Fibroblast of villous mesenchyme (primary cell): Measurements from ENCODE around the gene PCDHGA1. TPM values are rescaled to one million over a fixed set of nuclear protein-coding genes. Genes with fewer than 3 reads are reported as not detected.
"Not testable (repeated sequence)": the region's sequence is repeated elsewhere in the genome, so short reads cannot be mapped to it uniquely, and the experiment has no call there.

ENCODE experiments used
- DNase-seq: peaks from one replicate; pipeline ENCODE4 v3.0.0-alpha.2; 2010; ENCODE audit warnings: low read depth
- H3K4me3 ChIP-seq: 2 replicates; pipeline ENCODE4 v1.5.1; 2011; ENCODE audit warnings: low read depth, mild to moderate bottlenecking, low read length
- total RNA-seq: library from RNA; depleted of rRNA; stranded (reverse); fragments of >200 nt; gene quantifications from 2 replicates; pipeline ENCODE4 v1.2.3, GENCODE V29; 2012
- TF ChIP-seq, protein P1 (sequence below): IDR thresholded peaks from 2 replicates; pipeline ENCODE4 v1.5.1; 2012; ENCODE audit warnings: low read depth, mild to moderate bottlenecking, low read length; ENCODE audit not compliant: insufficient read depth

The PCDHGA1 gene
- total RNA-seq, 1 donor = 0.86 TPM

DNA sequence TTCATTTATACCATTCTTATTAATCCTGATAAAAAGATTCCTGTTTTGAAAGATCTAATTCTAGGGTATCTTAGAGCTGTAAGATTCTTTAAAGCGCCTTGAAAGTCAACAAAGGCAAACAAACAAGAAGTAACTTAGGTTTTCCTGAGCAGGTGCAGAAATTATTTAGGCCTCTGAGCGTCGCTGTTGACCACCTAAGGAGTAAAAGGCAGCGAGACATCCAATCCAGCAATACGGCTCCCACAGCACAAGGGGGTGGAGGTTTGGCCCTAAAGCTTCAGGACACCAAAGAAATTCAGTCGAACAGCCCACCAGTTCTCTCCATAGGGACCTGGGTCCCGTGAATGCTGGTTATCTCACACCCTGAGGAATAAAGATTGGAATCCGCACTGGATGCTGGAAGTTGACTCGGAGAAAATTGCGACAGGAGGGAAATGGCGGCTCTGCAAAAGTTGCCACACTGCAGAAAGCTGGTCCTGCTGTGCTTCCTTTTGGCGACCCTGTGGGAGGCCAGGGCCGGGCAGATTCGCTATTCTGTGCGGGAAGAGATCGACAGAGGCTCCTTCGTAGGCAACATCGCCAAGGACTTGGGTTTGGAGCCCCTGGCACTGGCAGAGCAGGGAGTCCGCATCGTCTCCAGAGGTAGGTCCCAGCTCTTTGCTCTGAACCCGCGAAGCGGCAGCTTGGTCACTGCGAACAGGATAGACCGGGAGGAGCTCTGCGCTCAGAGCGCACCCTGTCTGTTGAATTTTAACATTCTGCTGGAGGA lies 8.4 kb downstream of the PCDHGA1 start, which contains the start of gene PCDHGA2:
TSS of gene PCDHGA2 (plus strand) at position 223 of the 769 bp plus-strand sequence.
- DNase-seq = peak; percentile 61
- H3K4me3 ChIP-seq = peak within 1 kb of the TSS; percentile 51
- TF ChIP-seq, protein P1, sequence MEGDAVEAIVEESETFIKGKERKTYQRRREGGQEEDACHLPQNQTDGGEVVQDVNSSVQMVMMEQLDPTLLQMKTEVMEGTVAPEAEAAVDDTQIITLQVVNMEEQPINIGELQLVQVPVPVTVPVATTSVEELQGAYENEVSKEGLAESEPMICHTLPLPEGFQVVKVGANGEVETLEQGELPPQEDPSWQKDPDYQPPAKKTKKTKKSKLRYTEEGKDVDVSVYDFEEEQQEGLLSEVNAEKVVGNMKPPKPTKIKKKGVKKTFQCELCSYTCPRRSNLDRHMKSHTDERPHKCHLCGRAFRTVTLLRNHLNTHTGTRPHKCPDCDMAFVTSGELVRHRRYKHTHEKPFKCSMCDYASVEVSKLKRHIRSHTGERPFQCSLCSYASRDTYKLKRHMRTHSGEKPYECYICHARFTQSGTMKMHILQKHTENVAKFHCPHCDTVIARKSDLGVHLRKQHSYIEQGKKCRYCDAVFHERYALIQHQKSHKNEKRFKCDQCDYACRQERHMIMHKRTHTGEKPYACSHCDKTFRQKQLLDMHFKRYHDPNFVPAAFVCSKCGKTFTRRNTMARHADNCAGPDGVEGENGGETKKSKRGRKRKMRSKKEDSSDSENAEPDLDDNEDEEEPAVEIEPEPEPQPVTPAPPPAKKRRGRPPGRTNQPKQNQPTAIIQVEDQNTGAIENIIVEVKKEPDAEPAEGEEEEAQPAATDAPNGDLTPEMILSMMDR = peak; percentile 62

DNA sequence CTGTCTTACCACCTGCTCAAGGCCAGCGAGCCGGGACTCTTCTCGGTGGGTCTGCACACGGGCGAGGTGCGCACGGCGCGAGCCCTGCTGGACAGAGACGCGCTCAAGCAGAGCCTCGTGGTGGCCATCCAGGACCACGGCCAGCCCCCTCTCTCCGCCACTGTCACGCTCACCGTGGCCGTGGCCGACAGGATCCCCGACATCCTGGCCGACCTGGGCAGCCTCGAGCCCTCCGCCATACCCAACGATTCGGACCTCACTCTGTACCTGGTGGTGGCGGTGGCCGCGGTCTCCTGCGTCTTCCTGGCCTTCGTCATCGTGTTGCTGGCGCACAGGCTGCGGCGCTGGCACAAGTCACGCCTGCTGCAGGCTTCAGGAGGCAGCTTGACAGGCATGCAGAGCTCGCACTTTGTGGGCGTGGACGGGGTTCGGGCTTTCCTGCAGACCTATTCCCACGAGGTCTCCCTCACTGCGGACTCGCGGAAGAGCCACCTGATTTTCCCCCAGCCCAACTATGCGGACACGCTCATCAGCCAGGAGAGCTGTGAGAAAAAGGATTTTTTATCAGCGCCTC lies 10.6 kb downstream of the PCDHGA1 start:
- H3K4me3 ChIP-seq, DNase-seq: not testable (repeated sequence)

DNA sequence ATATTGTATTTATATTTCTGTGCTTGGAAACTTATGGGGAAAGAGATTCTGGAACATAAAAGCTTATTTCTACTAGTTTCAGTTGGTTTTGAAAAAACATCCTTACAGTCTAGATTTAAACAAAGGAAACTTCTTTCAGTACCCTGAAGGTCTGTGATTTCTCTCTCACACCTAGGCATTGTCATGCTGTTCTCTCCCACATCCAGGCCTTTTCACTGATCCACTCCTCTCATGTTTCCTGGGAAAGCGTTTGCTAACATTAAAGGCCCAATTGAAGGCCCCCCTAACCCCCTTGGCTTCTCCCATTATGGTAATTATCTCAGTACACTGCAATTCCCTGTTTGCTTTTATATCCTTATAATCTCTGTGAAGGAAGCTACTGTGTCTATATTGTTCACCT lies 12.5 kb downstream of the PCDHGA1 start:
- no peak for DNase-seq
- H3K4me3 ChIP-seq = no peak overlapping the region
- TF ChIP-seq, protein P1 = no peak

DNA sequence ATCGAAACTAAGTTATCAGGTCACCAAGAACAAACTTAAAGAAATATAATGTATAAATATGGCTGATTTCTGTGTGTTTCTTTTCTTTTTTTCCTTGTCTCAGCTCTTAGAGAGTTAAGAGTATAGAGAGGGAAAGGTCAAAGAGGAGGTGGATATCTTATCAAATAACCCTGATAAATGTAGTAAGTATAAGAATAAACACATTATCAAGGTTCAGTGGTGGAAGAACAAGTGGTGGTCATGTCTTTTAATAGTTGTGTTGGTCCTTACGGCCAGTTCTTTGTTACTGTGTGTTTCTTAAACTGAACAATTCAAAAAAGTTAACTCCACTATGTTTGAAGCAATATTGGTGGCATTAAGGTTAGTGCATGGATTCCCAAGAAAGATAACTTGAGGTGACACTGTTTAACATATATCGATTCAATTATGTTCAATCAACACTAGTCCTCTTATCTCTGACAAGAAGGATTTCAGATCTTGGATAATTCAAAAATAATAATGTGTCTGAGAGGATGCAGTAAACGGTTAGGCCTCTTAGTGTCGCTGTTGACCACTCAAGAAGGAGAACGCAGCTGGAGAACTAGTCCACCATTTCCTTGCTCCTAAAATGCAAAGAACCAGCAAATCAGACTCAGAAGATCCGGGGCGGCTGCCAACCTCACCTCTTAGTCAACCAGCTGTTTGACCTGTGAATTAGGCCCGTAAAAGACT lies 13.1 kb downstream of the PCDHGA1 start, which contains the start of gene PCDHGA3:
TSS of gene PCDHGA3 (plus strand) at position 588 of the 711 bp plus-strand sequence. CDS start 205 bp downstream, outside the sequence.
- peak within 1 kb of the TSS; percentile 51 for H3K4me3 ChIP-seq
- TF ChIP-seq, protein P1 = peak; percentile 55
- peak; percentile 61 for DNase-seq

DNA sequence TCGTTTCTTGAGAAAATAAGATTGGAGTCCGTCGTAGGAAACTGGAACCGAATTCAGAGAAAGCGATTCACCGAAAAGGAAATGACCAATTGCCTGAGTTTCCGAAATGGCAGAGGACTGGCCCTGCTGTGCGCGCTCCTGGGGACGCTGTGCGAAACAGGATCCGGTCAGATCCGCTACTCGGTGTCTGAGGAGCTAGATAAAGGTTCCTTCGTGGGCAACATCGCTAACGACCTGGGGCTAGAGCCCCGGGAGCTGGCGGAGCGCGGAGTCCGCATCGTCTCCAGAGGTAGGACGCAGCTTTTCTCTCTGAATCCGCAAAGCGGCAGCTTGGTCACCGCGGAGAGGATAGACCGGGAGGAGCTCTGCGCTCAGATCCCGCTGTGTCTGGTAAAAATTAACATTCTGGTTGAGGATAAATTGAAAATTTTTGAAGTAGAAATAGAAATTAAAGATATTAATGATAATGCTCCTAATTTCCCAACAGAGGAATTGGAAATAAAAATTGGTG lies 13.7 kb downstream of the PCDHGA1 start:
- TF ChIP-seq, protein P1 = no peak
- H3K4me3 ChIP-seq = peak overlapping the region; percentile 51
- no peak for DNase-seq

DNA sequence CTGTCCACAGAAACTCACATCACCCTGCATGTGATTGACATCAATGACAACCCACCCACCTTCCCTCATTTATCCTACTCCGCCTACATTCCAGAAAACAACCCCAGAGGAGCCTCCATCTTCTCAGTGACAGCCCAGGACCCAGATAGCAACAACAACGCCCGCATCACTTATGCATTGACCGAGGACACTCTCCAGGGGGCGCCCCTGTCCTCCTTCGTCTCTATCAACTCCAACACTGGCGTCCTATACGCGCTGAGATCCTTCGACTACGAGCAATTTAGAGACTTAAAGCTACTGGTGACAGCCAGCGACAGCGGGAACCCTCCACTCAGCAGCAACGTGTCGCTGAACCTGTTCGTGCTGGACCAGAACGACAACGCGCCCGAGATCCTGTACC lies 15.0 kb downstream of the PCDHGA1 start:
- TF ChIP-seq, protein P1 = no peak
- no peak for DNase-seq

DNA sequence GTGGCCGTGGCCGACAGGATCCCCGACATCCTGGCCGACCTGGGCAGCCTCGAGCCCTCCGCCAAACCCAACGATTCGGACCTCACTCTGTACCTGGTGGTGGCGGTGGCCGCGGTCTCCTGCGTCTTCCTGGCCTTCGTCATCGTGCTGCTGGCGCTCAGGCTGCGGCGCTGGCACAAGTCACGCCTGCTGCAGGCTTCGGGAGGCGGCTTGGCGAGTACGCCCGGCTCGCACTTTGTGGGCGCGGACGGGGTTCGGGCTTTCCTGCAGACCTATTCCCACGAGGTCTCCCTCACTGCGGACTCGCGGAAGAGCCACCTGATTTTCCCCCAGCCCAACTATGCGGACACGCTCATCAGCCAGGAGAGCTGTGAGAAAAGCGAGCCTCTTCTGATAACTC lies 15.7 kb downstream of the PCDHGA1 start:
- not testable (repeated sequence) for H3K4me3 ChIP-seq, DNase-seq

More for the DNA sequence above, 15.0 kb downstream of the PCDHGA1 start:
- no peak overlapping the region for H3K4me3 ChIP-seq
